Measurements from ENCODE around the gene BCL11B. TPM values are rescaled to one million over a fixed set of nuclear protein-coding genes. Genes with fewer than 3 reads are reported as not detected.

BCL11B gene
- total and polyA plus RNA-seq, 2 of the 8 experiments (the other 6 are each of a cell fraction or from before 2014, with no cell fraction given), result 0.63 to 5.9 TPM

DNA sequence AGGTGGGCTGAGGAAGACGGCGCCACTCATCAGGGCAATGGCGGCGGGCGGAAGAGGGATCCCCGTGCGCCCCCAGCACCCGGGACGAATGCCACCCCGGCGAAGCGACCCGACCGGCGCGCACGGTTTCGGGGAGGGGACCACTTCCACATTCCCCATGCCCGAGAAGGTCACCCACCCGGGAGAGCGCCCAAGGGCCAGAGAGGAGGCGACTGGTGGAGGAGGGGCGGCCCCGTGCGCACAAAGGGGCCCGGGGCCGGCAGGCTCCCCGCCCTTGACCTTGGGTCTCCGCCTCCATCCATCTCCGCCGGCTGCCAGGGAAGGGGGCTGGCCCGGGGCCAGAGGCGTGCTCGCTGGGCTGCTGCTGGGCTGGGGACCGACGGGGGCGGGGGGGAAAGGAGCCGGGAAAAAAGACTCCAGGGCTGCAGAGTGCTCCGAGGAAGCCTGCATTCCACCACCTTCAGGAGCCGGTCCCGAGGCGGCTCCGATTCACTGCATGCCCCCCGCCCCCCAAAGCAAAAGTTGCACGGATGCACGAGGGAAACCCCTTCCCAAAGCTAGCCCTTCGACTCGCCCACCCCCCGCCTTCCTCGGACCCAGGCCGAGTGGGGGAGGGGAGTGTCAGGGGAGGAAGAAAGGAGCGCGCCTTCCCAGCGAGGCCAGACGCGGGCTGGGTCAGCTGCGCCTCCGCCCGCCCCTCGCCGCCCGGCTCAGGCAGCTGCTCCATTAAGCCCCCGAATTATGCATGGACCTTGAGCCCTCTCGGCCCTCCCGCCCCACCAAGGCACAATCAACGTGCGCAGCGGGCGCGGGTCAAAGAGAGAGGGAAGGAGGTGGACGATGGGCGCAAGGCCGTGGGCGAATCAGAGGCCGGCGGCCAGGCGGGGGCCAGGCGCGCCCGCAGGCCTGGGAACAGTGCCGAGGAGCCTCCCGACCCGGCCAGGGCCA, 26.2 kb downstream of the BCL11B start:
- Histone ChIP-seq H3K56ac (replicated peaks; ENCODE audit: insufficient read length, low read depth, low read length) (peak overlapping the region; percentile 90), H3K36me3 (ENCODE audit: control insufficient read depth in 2 of 4, insufficient read depth in 4 of 4, low read length in 3 of 4) (no peaks in the 10 kb centered on the region), H4K20me1 (replicated peaks in 1 of 2; ENCODE audit: control insufficient read depth in 1 of 2, insufficient read depth in 2 of 2, low read length in 2 of 2) (peaks cover 3 to 4% of the 10 kb centered on the region in 2 experiments), H2AK5ac (ENCODE audit: low read depth, low read length) (no peak overlapping the region), H3K79me1 (ENCODE audit: low read depth, low read length) (peaks cover 10% of the 10 kb centered on the region; the same call in 1 of the 2 replicates), H3K23ac (ENCODE audit: insufficient read length) (no peak overlapping the region), H3K9me3 (ENCODE audit: insufficient read depth in 2 of 2, low read depth in 1 of 2, low read length in 1 of 2) (no peaks in the 10 kb centered on the region), H3K14ac (ENCODE audit: insufficient read length) (no peak overlapping the region), H3K4me2 (ENCODE audit: insufficient read depth in 1 of 2, low read depth in 2 of 2, low read length in 2 of 2) (peak overlapping the region; percentile 75 to 87), H3K4ac (replicated peaks; ENCODE audit: insufficient read length, low read depth, low read length) (peak overlapping the region; percentile 83), H3K9ac (replicated peaks in 1 of 4; ENCODE audit: extremely low read depth in 1 of 4, low read depth in 3 of 4, low read length in 3 of 4) (peak overlapping the region; percentile 85 to 91 (median 86)), H2BK120ac (replicated peaks; ENCODE audit: low read depth, low read length) (peak overlapping the region; percentile 0), H3K4me3 (ENCODE audit: extremely low read depth in 1 of 4, insufficient read depth in 2 of 4, low read depth in 3 of 4, low read length in 4 of 4) (peak overlapping the region; percentile 51 to 75 (median 66)), H3K4me1 (replicated peaks in 1 of 4; ENCODE audit: control insufficient read depth in 3 of 4, insufficient read depth in 4 of 4, low read length in 3 of 4) (peaks cover 21 to 51% (median 43%) of the 10 kb centered on the region in 4 experiments), H4K91ac (replicated peaks; ENCODE audit: insufficient read length, low read length) (peak overlapping the region; percentile 69), H3K79me2 (ENCODE audit: control insufficient read depth in 1 of 2, insufficient read depth in 2 of 2, low read length in 2 of 2) (peaks cover 0 to 59% of the 10 kb centered on the region in 2 experiments; a peak in 3 of 4 replicates), H3K27me3 (replicated peaks in 1 of 4; ENCODE audit: control insufficient read depth in 3 of 4, extremely low read depth in 1 of 4, insufficient read depth in 3 of 4, low read length in 3 of 4) (peaks cover 0 to 7% (median 3%) of the 10 kb centered on the region in 4 experiments; a peak in 4 of 7 replicates), H2BK20ac (ENCODE audit: low read length) (0 out of 2 replicates have a peak overlapping the region, but pooled peaks have one; percentile 36), H4K8ac (ENCODE audit: extremely low read depth, insufficient read depth, low read length) (peak overlapping the region; percentile 95), H3K23me2 (ENCODE audit: low read depth, low read length) (peaks cover 7% of the 10 kb centered on the region), H3K18ac (ENCODE audit: extremely low read depth, low read length) (peak overlapping the region; percentile 89), H2BK12ac (ENCODE audit: low read depth, low read length) (peak overlapping the region; percentile 86; the same call in 1 of the 2 replicates), H2BK5ac (ENCODE audit: low read depth, low read length) (peak overlapping the region; percentile 79), H3K27ac (ENCODE audit: low read depth, low read length) (peak overlapping the region; percentile 95), H4K5ac (ENCODE audit: insufficient read length, low read depth, low read length) (peak overlapping the region; percentile 79), H2AFZ (ENCODE audit: low read length) (no peak overlapping the region), H2BK15ac (ENCODE audit: low read length) (no peak overlapping the region)
- FAIRE-seq (no peak), DNase-seq (ENCODE audit: low read depth in 1 of 2, low spot score in 2 of 2) (peak in 1 of 2 experiments; percentile 87)
- 2% methylated on average over 42 of the region's 83 CpGs; no CpG with 5 or more reads in 1 of the 2 experiments for WGBS, 2 experiments (ENCODE audit: extremely low coverage in 1 of 2, insufficient coverage in 1 of 2, insufficient read length in 1 of 2, insufficient replicate concordance in 2 of 2, low coverage in 1 of 2, low lambda C conversion rate in 2 of 2, missing lambda C conversion rate in 1 of 2)
- ChIA-PET CTCF (ENCODE audit: partially characterized antibody) (interaction anchor here (1.4 to 2.3 kb wide), 4 partner anchors 13 to 22 kb away, joined by 3 to 8 read pairs (median 6); no protein-coding TSS in a partner anchor), POLR2A (ENCODE audit: partially characterized antibody) (interaction anchor here (0.8 to 3.6 kb wide), 16 partner anchors 10 to 67 kb away, joined by 3 to 28 read pairs (median 4); partner anchors contain the start of gene BCL11B)
- TF ChIP-seq BCL11A (IDR thresholded peaks at IDR 0.05; ENCODE audit: low read depth in 2 of 2, low read length in 2 of 2), result no peak
- no peak for TF ChIP-seq FOSL1 (IDR thresholded peaks at IDR 0.05; ENCODE audit: insufficient read depth, low read depth, low read length)
- peak; percentile 63; the same call in 1 of the 2 replicates for TF ChIP-seq POLR2AphosphoS5 (IDR thresholded peaks at IDR 0.05; ENCODE audit: low read depth, low read length)
- peak; percentile 28; the same call in 1 of the 2 replicates for TF ChIP-seq TBP (IDR thresholded peaks at IDR 0.05; ENCODE audit: low read depth, low read length)
- no peak for TF ChIP-seq ATF3 (IDR thresholded peaks at IDR 0.05; ENCODE audit: insufficient read depth, low read depth, low read length)
- TF ChIP-seq SIRT6 (IDR thresholded peaks at IDR 0.05; ENCODE audit: low read length), result no peak
- TF ChIP-seq NANOG (IDR thresholded peaks at IDR 0.05; ENCODE audit: insufficient read depth, low read depth, low read length, poor library complexity, severe bottlenecking), result peak; percentile 48
- TF ChIP-seq BACH1 (IDR thresholded peaks at IDR 0.05; ENCODE audit: low read length), result no peak
- TF ChIP-seq SRF (IDR thresholded peaks at IDR 0.05; ENCODE audit: low read depth, low read length), result no peak

Measured in H1 (cell line).